ENCODE measurements around the gene SVOPL.

The SVOPL gene

GRCh38 chr7:138563808-138564207, 137.4 kb downstream of the SVOPL start:
- DNase-seq (ENCODE audit: low spot score): no peak

- no peak for DNase-seq (ENCODE audit: low spot score)
Measured at GRCh38 chr7:138559448-138559847, 141.7 kb downstream of the SVOPL start.

DNA sequence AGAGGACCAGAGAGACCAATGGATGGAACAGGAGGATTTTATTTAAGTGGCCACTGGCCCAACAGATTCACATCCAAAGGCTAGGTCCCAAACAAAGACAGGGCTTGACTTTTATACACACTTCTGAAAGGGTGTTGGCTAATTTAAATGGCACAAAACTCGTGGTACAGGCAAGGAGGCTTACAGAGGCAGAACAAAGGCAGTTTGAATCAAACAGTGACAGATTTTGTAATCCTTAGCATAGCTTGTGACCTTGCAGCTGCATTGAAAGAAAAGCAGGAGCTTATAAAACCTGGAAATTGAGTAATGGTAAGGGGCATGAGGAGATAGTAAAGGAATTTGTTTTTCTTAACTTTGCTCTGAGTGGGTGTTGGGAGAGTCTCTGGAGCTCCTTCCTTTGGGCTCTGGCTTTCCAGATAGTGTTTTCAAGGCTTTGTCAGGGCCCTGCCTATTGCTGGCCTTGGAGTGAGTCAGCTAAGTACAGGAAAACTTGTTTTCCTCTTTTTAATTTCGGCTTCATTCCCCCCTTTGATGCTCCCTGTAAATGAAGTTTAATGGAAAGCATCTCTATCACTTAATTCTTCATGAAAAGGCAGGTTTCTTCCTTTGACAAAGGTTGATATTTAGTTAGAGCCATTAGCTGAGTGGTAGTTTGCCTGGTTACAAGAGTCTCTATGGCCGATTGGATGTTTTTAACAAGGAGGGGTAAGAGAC, 144.2 kb downstream of the SVOPL start:
- no peak for DNase-seq (ENCODE audit: low spot score)

GRCh38 chr7:138555684-138556083, 145.5 kb downstream of the SVOPL start:
- DNase-seq (ENCODE audit: low spot score): no peak

- no peak for DNase-seq (ENCODE audit: low spot score)
Measured at GRCh38 chr7:138554674-138555073, 146.5 kb downstream of the SVOPL start.

- no peak for DNase-seq (ENCODE audit: low spot score)
Measured at GRCh38 chr7:138553805-138554204, 147.4 kb downstream of the SVOPL start.

DNA sequence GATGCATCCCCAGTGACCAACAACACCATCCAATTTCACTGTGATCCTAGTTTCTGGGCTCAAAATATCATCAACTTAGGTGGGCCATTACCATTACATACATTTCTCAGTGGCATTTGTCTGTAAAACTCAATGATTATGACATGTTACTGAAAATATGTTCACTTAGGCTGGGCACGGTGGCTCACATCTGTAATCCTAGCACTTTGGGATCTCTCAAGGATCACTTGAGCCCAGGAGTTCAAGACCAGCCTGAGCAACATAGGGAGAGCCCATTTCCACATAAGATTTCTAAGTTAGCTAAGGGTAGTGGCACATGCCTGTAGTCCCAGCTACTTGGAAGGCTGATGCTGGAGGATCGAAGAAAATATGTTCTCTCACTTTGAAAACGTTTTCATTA, 150.1 kb downstream of the SVOPL start:
- DNase-seq (ENCODE audit: low spot score): no peak

DNA sequence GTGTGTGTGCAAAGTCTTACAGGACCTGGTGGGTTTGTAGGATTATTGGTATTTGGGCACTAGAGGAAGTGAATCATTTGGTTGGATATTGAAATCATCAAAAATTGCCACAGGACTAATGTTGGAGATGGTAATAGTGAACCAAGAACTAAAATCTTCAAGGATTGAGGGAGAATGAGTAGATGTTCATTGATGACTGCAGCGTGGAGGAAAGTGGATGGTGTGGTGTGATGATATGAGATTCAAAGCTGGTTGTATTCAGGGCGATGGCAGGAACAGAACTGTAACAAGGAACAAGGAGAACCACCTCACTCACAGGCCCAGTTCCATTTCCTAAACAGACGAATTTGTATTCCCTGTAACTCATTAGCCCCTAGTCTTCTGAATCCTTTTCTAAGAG, 150.8 kb downstream of the SVOPL start:
- DNase-seq (ENCODE audit: low spot score): no peak

DNA sequence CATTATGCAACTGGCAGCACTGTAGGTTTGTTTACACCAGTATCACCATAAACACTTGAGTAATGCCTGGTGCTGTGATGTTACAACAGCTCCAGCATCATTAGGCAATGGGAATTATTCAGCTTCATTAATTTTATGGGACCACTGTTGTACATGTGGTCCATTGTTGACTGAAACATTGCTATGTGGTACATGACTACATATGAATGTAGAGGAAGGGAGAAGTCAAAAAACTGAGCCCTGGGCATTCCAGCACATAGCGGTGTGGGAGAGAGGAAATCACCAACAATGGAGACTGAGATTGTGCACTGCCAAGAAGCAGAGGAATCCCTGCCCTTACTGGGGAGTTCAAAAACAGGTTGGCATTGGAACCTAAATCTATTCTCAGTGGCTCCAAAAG, 152.1 kb downstream of the SVOPL start:
- DNase-seq (ENCODE audit: low spot score): no peak

DNA sequence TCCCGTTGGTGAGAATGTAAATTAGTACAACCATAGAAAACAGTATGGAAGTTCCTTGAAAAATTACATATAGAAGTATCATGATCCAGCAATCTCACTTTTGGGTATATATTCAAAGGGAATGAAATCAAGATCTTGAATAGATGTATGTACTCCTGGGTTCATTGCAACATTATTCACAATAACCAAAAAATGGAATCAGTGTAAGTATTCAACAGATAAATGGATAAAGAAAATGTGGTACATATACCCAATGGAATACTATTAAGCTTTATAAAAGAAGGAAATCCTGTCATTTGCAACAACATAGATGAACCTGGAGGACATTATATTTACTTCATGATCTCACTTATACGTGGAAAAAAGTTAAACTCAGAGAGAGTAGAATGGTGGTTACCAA, 154.3 kb downstream of the SVOPL start:
- DNase-seq (ENCODE audit: low spot score): no peak

- no peak for DNase-seq (ENCODE audit: low spot score)
Measured at GRCh38 chr7:138546064-138546619, 155.0 kb downstream of the SVOPL start.

DNA sequence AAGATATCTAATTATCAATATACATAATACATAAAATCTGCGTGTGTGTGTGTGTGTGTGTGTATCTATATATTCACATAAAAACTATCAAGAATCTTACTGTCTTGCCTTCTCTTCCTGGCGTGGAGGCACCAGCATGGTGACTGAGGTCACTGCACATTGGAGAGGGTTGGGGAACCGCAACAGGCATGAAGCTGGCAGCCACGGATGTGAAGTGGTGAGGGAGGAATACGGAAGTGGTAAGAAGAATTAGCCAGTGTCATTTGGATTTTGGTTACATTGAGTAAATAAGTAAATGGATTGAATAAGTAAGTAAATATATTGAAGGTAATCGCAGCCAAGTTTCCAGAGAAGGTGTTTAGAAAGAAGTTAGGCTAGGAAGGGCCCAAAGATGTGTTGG, 156.0 kb downstream of the SVOPL start:
- DNase-seq (ENCODE audit: low spot score): no peak

Measured in hepatic stellate cell (primary cell).